ENCODE measurements around the gene NKAIN4.
"Not testable (repeated sequence)": the region's sequence is repeated elsewhere in the genome, so short reads cannot be mapped to it uniquely, and the experiment has no call there.

Gene NKAIN4

GRCh38 chr20:63235399-63235983 is 18.8 kb downstream of the NKAIN4 start, which contains the start of gene BIRC7:
BIRC7 (plus strand) TSS chr20:63235905; CDS start chr20:63236097, 192 bp downstream.
- DNase-seq (ENCODE audit: low spot score), result no peak

GRCh38 chr20:63234693-63235398 is 19.4 kb downstream of the NKAIN4 start:
- no peak for DNase-seq (ENCODE audit: low spot score)

- DNase-seq (ENCODE audit: low spot score), result no peak
Observed at GRCh38 chr20:63233924-63234323, 20.3 kb downstream of the NKAIN4 start.

- no peak for DNase-seq (ENCODE audit: low spot score)
Observed at GRCh38 chr20:63233061-63233344, 21.3 kb downstream of the NKAIN4 start.

GRCh38 chr20:63232235-63233060 is 21.8 kb downstream of the NKAIN4 start:
- DNase-seq (ENCODE audit: low spot score), result no peak

GRCh38 chr20:63230800-63231268 is 23.4 kb downstream of the NKAIN4 start:
- DNase-seq (ENCODE audit: low spot score), result peak; percentile 56

- DNase-seq (ENCODE audit: low spot score), result no peak
Observed at GRCh38 chr20:63228806-63229205, 25.5 kb downstream of the NKAIN4 start.

- DNase-seq (ENCODE audit: low spot score), result no peak
Observed at GRCh38 chr20:63227260-63227659, 27.0 kb downstream of the NKAIN4 start.

GRCh38 chr20:63226042-63226943 is 28.0 kb downstream of the NKAIN4 start:
- no peak for DNase-seq (ENCODE audit: low spot score)

- no peak for DNase-seq (ENCODE audit: low spot score)
Observed at GRCh38 chr20:63225082-63225454, 29.2 kb downstream of the NKAIN4 start.

GRCh38 chr20:63224412-63225081 is 29.7 kb downstream of the NKAIN4 start:
- DNase-seq (ENCODE audit: low spot score), result no peak

GRCh38 chr20:63223826-63224207 is 30.4 kb downstream of the NKAIN4 start:
- DNase-seq (ENCODE audit: low spot score), result no peak

GRCh38 chr20:63223121-63223825 is 31.0 kb downstream of the NKAIN4 start:
- peak; percentile 53 for DNase-seq (ENCODE audit: low spot score)

- DNase-seq (ENCODE audit: low spot score), result no peak
Observed at GRCh38 chr20:63222541-63222940, 31.7 kb downstream of the NKAIN4 start.

GRCh38 chr20:63221400-63222053 is 32.7 kb downstream of the NKAIN4 start:
- DNase-seq (ENCODE audit: low spot score), result not testable (repeated sequence)

GRCh38 chr20:63220696-63221399 is 33.4 kb downstream of the NKAIN4 start:
- no peak for DNase-seq (ENCODE audit: low spot score)

GRCh38 chr20:63219866-63220521 is 34.3 kb downstream of the NKAIN4 start:
- DNase-seq (ENCODE audit: low spot score), result no peak

- no peak for DNase-seq (ENCODE audit: low spot score)
Observed at GRCh38 chr20:63219447-63219821, 34.8 kb downstream of the NKAIN4 start.
